NB4 (cell line): ENCODE measurements around the gene KDSR.

ENCODE experiments used
- CTCF ChIP-seq: IDR thresholded peaks from one replicate; pipeline ENCODE4 v1.5.1; 2012; ENCODE audit warnings: low read depth, low read length
- POLR2A ChIP-seq: IDR thresholded peaks from 2 replicates; pipeline ENCODE4 v1.6.1; 2011; ENCODE audit warnings: mild to moderate bottlenecking; ENCODE audit not compliant: insufficient read length; ENCODE audit errors: extremely low read depth

- TF ChIP-seq CTCF (no peak), POLR2A (no peak)
Observed at GRCh38 chr18:63407734-63408133, 40.7 kb upstream of the KDSR start.
